H9 (cell line): ENCODE measurements around the gene SMAD3. TPM values are rescaled to one million over a fixed set of nuclear protein-coding genes. Genes with fewer than 3 reads are reported as not detected.

Experiments used
- DNase-seq: peaks from one replicate; pipeline ENCODE4 v3.0.0-alpha.2; 2017
- H2AFZ ChIP-seq: one replicate; pipeline ENCODE4 v1.6.1; 2013; ENCODE audit warnings: mild to moderate bottlenecking, low read length, control low read depth, moderate library complexity
- H2AK5ac ChIP-seq: 2 replicates; pipeline ENCODE4 v1.6.1; 2013; ENCODE audit warnings: low read length, control low read depth, mixed read lengths; ENCODE audit not compliant: insufficient read length
- H2BK120ac ChIP-seq: one replicate; pipeline ENCODE4 v1.6.1; 2013; ENCODE audit warnings: low read depth, mild to moderate bottlenecking, low read length, control low read depth, inconsistent platforms; ENCODE audit not compliant: poor library complexity, severe bottlenecking
- H2BK12ac ChIP-seq: 2 replicates; pipeline ENCODE4 v1.6.1; 2013; ENCODE audit warnings: low read length, control low read depth, mixed read lengths, low read depth; ENCODE audit not compliant: insufficient read length
- H2BK15ac ChIP-seq: 2 replicates; pipeline ENCODE4 v1.6.1; 2013; ENCODE audit warnings: low read depth, low read length, control low read depth
- H2BK20ac ChIP-seq: one replicate; pipeline ENCODE4 v1.6.1; 2013; ENCODE audit warnings: low read depth, mild to moderate bottlenecking, low read length, control low read depth, inconsistent platforms; ENCODE audit not compliant: poor library complexity, severe bottlenecking
- H2BK5ac ChIP-seq: 2 replicates; pipeline ENCODE4 v1.6.1; 2013; ENCODE audit warnings: low read length, control low read depth, mixed read lengths; ENCODE audit not compliant: insufficient read length
- H3K14ac ChIP-seq: 2 replicates; pipeline ENCODE4 v1.6.1; 2013; ENCODE audit warnings: low read length, control low read depth; ENCODE audit not compliant: insufficient read depth
- H3K18ac ChIP-seq: 2 replicates; pipeline ENCODE4 v1.6.1; 2013; ENCODE audit warnings: low read depth, mild to moderate bottlenecking, mixed read lengths, low read length, control low read depth; ENCODE audit not compliant: insufficient read length
- H3K23ac ChIP-seq: 2 replicates; pipeline ENCODE4 v1.6.1; 2013; ENCODE audit warnings: low read length, control low read depth, mixed read lengths, low read depth; ENCODE audit not compliant: insufficient read length
- H3K23me2 ChIP-seq: 2 replicates; pipeline ENCODE4 v1.6.1; 2013; ENCODE audit warnings: low read depth, mild to moderate bottlenecking, mixed read lengths, low read length, control low read depth; ENCODE audit not compliant: insufficient read length, poor library complexity, severe bottlenecking
- H3K27ac ChIP-seq: 2 replicates; pipeline ENCODE4 v1.5.1; 2013; ENCODE audit warnings: low read length, control low read depth, mixed read lengths, low read depth; ENCODE audit not compliant: insufficient read length
- H3K27me3 ChIP-seq: 2 replicates; pipeline ENCODE4 v1.6.1; 2013; ENCODE audit warnings: low read length, control low read depth, inconsistent platforms; ENCODE audit not compliant: insufficient read depth
- H3K4ac ChIP-seq: 2 replicates; pipeline ENCODE4 v1.6.1; 2013; ENCODE audit warnings: low read depth, mild to moderate bottlenecking, control low read depth, inconsistent platforms, low read length, moderate library complexity
- H3K4me1 ChIP-seq: 2 replicates; pipeline ENCODE4 v1.6.1; 2013; ENCODE audit warnings: low read length, control low read depth, inconsistent platforms; ENCODE audit not compliant: insufficient read depth
- H3K4me2 ChIP-seq: 2 replicates; pipeline ENCODE4 v1.6.1; 2013; ENCODE audit warnings: low read length, control low read depth, mixed read lengths; ENCODE audit not compliant: insufficient read length, insufficient read depth
- H3K56ac ChIP-seq: 2 replicates; pipeline ENCODE4 v1.6.1; 2013; ENCODE audit warnings: low read depth, mild to moderate bottlenecking, mixed read lengths, low read length, control low read depth; ENCODE audit not compliant: insufficient read length
- H3K79me1 ChIP-seq: 2 replicates; pipeline ENCODE4 v1.6.1; 2013; ENCODE audit warnings: low read depth, mild to moderate bottlenecking, moderate library complexity, low read length, control low read depth, inconsistent platforms; ENCODE audit not compliant: insufficient read depth, poor library complexity, severe bottlenecking
- H3K79me2 ChIP-seq: 2 replicates; pipeline ENCODE4 v1.6.1; 2013; ENCODE audit warnings: low read length, control low read depth, inconsistent platforms; ENCODE audit not compliant: insufficient read depth
- H3K9ac ChIP-seq: 2 replicates; pipeline ENCODE4 v1.6.1; 2013; ENCODE audit warnings: low read length, control low read depth, mixed read lengths; ENCODE audit not compliant: insufficient read length; ENCODE audit errors: extremely low read depth
- H3K9me3 ChIP-seq: one replicate; pipeline ENCODE4 v1.6.1; 2013; ENCODE audit warnings: low read depth, low read length, inconsistent platforms; ENCODE audit not compliant: control insufficient read depth
- H3T11ph ChIP-seq: one replicate; pipeline ENCODE4 v1.6.1; 2013; ENCODE audit warnings: mild to moderate bottlenecking, low read length, control low read depth, inconsistent platforms
- H4K20me1 ChIP-seq: one replicate; pipeline ENCODE4 v1.6.1; 2013; ENCODE audit not compliant: control insufficient read depth, insufficient read length, insufficient read depth
- H4K5ac ChIP-seq: 2 replicates; pipeline ENCODE4 v1.6.1; 2013; ENCODE audit warnings: low read depth, mild to moderate bottlenecking, mixed read lengths, low read length, control low read depth; ENCODE audit not compliant: insufficient read length
- H4K8ac ChIP-seq: replicated peaks from 2 replicates; pipeline ENCODE4 v1.6.1; 2013; ENCODE audit warnings: low read length, control low read depth, mixed read lengths, low read depth; ENCODE audit not compliant: insufficient read length
- H4K91ac ChIP-seq: 2 replicates; pipeline ENCODE4 v1.6.1; 2013; ENCODE audit warnings: low read depth, mild to moderate bottlenecking, moderate library complexity, mixed read lengths, low read length, control low read depth; ENCODE audit not compliant: insufficient read length
- H3K27ac Mint-ChIP-seq, 3 experiments: 2 replicates in 2 of 3; 3 replicates in 1 of 3; pipeline ENCODE4 v1.8.0; 2020 to 2021; ENCODE audit warnings: mixed read lengths in 3 of 3, mild to moderate bottlenecking in 1 of 3, moderate library complexity in 1 of 3
- H3K27me3 Mint-ChIP-seq: 2 replicates; pipeline ENCODE4 v1.8.0; 2021; ENCODE audit warnings: low read depth, mild to moderate bottlenecking, moderate library complexity, mixed read lengths
- H3K36me3 Mint-ChIP-seq, 3 experiments: 2 replicates in 2 of 3; 3 replicates in 1 of 3; pipeline ENCODE4 v1.8.0; 2020 to 2021; ENCODE audit warnings: low read depth in 3 of 3, mixed read lengths in 3 of 3; ENCODE audit not compliant: insufficient read depth in 1 of 3
- H3K4me1 Mint-ChIP-seq, 2 experiments: 2 replicates each; pipeline ENCODE4 v1.8.0; 2020; ENCODE audit warnings: mixed read lengths in 2 of 2
- H3K4me3 Mint-ChIP-seq, 2 experiments: 2 replicates in 1 of 2; 3 replicates in 1 of 2; pipeline ENCODE4 v1.8.0; 2020 to 2021; ENCODE audit warnings: mild to moderate bottlenecking in 2 of 2, mixed read lengths in 2 of 2, moderate library complexity in 1 of 2
- H3K9me3 Mint-ChIP-seq, 2 experiments: 2 replicates in 1 of 2; 3 replicates in 1 of 2; pipeline ENCODE4 v1.8.0; 2020; ENCODE audit warnings: mild to moderate bottlenecking in 2 of 2, mixed read lengths in 2 of 2, moderate library complexity in 1 of 2
- CTCF ChIP-seq: fragments of 200-600 bp; sonication (generic); conservative IDR thresholded peaks from 3 replicates; pipeline ENCODE4 v1.8.0; 2021; ENCODE audit warnings: antibody characterized with exemption, mild to moderate bottlenecking
- WGBS: extraction: QIAGEN DNeasy Blood & Tissue Kit; methylation state at CpG from one replicate; pipeline ENCODE4 v1.1.7; 2013; ENCODE audit warnings: missing lambda C conversion rate, low lambda C conversion rate, mixed read lengths; ENCODE audit not compliant: insufficient read length; ENCODE audit errors: extremely low coverage; 5-methylcytosine and 5-hydroxymethylcytosine counted together
- total RNA-seq: library from RNA; stranded (reverse); gene quantifications from 2 replicates; pipeline ENCODE4 v1.2.1, GENCODE V29; 2021

Gene SMAD3
- total RNA-seq, 1 experiment from 2014 or later: 26.7 TPM

GRCh38 chr15:67174864-67175573 lies 109.6 kb downstream of the SMAD3 start:
- Histone ChIP-seq H2BK20ac (no peak overlapping the region), H4K8ac (no peak overlapping the region), H3K14ac (no peak overlapping the region), H3K18ac (no peak overlapping the region), H3K27ac (no peak overlapping the region), H3K9me3 (no peaks in the 10 kb centered on the region), H2AK5ac (no peak overlapping the region), H3K79me2 (no peaks in the 10 kb centered on the region), H3K4ac (no peak overlapping the region), H3K27me3 (no peaks in the 10 kb centered on the region), H3K23me2 (no peaks in the 10 kb centered on the region), H2BK120ac (no peak overlapping the region), H2BK12ac (no peak overlapping the region), H4K91ac (no peak overlapping the region), H3K4me2 (no peak overlapping the region), H4K5ac (no peak overlapping the region), H3T11ph (no peak overlapping the region), H3K4me1 (peaks cover 11% of the 10 kb centered on the region; the same call in 1 of the 2 replicates), H3K9ac (no peak overlapping the region), H3K56ac (no peak overlapping the region), H3K79me1 (no peaks in the 10 kb centered on the region), H4K20me1 (no peaks in the 10 kb centered on the region), H2BK15ac (no peak overlapping the region), H2AFZ (no peak overlapping the region), H2BK5ac (no peak overlapping the region), H3K23ac (no peak overlapping the region)
- peaks cover 37 to 44% of the 10 kb centered on the region in 2 experiments for H3K4me1 Mint-ChIP-seq
- TF ChIP-seq CTCF: no peak
- no peak overlapping the region for H3K4me3 Mint-ChIP-seq
- H3K27ac Mint-ChIP-seq: peak overlapping the region in 2 of 3 experiments; percentile 42 to 44; a peak in 5 of 7 replicates
- H3K27me3 Mint-ChIP-seq: no peaks in the 10 kb centered on the region
- no peak for DNase-seq
- peaks cover 0 to 42% (median 4%) of the 10 kb centered on the region in 3 experiments; a peak in 6 of 7 replicates for H3K36me3 Mint-ChIP-seq
- H3K9me3 Mint-ChIP-seq: no peaks in the 10 kb centered on the region
- no CpG with 5 or more reads among the region's 9 CpGs for WGBS
